Measurements from ENCODE around the gene SARDH.

SARDH gene

DNA sequence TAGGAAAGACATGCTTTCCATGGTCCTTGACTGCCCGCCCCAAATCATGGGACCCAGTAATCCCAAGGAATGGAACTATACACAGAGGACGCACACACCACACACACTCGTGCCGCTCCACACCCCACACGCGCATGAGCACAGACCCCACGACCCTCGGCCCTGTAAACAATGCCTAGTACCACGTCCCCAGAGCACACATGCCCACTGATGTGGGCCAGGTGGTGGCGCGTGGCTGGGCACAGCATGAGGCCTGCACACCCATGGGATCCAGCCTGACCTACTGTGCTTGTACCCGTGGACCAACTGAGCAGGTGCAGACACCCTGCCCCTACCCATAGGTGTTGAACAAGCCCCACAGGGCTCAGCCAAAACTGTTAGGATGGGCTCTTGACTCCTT, 101.2 kb downstream of the SARDH start:
- Histone ChIP-seq H3K9me3 (ENCODE audit: low read length) (no peaks in the 10 kb centered on the region), H3K4me3 (ENCODE audit: low read depth in 1 of 2, low read length in 2 of 2) (no peak overlapping the region), H3K27ac (ENCODE audit: low read depth, low read length) (no peak overlapping the region), H3K36me3 (ENCODE audit: insufficient read depth, low read length) (no peaks in the 10 kb centered on the region), H3K9ac (ENCODE audit: low read length) (no peak overlapping the region), H3K27me3 (ENCODE audit: control insufficient read depth in 1 of 2, insufficient read depth in 2 of 2, low read length in 2 of 2) (peaks cover 0 to 9% of the 10 kb centered on the region in 2 donors), H3K4me1 (ENCODE audit: insufficient read depth, low read length) (no peaks in the 10 kb centered on the region)

DNA sequence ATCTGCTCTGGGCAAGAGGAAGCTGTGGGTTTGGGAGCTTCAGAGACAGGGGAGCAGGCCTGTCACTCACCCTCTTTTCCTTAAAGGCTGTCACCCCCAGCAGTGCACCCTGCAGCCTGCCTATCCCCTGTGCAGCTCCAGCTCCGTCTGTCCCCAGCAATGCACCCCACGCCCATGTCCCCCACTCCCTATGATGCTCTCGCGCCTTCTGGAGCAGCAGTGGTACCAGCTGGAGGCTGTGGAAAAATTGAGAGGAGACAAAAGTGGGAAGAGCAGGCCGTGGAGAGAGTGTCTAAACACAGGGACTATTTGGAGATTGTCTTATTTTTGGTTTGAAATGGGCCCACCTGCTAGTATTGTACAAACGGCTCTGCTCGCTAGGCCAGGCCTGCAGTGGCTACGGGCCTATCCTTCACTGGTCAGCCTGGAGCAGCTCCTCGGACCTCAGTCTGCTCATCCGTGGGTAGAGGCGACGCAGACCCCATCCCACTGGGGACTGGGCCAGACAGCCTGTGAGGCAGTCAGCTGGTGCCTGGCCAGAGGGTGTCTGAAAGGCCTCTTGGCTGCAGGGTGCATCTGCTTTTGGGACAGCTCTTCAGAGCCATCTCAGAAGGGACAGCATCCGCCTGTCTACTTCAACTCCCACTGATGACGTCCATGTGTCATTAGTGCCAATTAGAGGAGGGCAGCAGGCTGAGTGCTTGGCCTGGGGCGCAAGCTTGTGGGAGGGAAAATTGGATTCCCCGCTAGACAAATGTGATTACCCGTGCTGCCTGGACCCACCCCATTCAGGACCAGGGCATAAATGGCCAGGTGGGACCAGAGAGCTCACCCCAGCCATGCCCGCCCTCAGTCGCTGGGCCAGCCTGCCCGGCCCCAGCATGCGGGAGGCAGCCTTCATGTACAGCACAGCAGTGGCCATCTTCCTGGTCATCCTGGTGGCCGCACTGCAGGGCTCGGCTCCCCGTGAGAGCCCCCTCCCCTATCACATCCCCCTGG, 102.3 kb downstream of the SARDH start, which contains the start of gene DBH:
DBH (plus strand) TSS at position 831 of the 999 bp plus-strand sequence; CDS start at position 840, 9 bp downstream.
- Histone ChIP-seq H3K36me3 (ENCODE audit: insufficient read depth, low read length) (no peaks in the 10 kb centered on the region), H3K27ac (ENCODE audit: low read depth, low read length) (no peak within 1 kb of the TSS), H3K27me3 (ENCODE audit: control insufficient read depth in 1 of 2, insufficient read depth in 2 of 2, low read length in 2 of 2) (peaks cover 0 to 9% of the 10 kb centered on the region in 2 donors), H3K4me1 (ENCODE audit: insufficient read depth, low read length) (no peaks in the 10 kb centered on the region), H3K9ac (ENCODE audit: low read length) (no peak within 1 kb of the TSS), H3K9me3 (ENCODE audit: low read length) (no peaks in the 10 kb centered on the region), H3K4me3 (ENCODE audit: low read depth in 1 of 2, low read length in 2 of 2) (no peak within 1 kb of the TSS)

GRCh38 chr9:133635098-133635497, 103.1 kb downstream of the SARDH start:
- Histone ChIP-seq H3K9me3 (ENCODE audit: low read length) (no peaks in the 10 kb centered on the region), H3K4me1 (ENCODE audit: insufficient read depth, low read length) (no peaks in the 10 kb centered on the region)

DNA sequence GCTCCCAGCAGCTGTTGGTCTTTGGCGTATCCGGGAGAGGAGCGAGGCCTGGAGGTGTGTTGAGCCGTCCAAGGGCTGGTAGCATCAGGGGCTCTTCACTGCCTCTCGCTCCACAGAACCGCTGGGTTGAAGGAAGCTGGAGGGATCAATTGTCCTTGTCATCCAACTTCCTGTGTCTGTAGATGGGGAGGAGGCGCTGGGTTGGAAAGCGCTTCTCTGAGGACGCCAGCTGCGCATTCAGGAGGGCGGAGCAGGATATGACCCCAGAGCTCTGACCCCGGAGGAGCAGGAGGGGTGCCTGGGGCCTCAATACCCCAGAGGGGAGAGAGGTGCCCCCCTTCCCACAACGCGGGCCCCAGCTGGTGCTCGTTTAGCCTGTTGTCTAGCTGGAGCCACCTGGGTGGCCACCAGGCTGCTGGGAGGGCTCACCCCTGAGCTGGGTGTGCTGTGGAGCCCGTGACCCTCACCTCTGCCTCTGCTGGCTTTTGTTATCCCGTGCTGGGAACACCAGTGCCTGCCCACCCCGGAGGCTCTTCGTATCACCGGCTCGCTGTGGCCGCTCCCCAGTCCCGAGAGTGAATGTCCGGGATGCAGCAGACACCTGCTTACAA, 104.0 kb downstream of the SARDH start:
- H3K9me3 ChIP-seq (ENCODE audit: low read length): no peaks in the 10 kb centered on the region
- H3K36me3 ChIP-seq (ENCODE audit: insufficient read depth, low read length): no peaks in the 10 kb centered on the region

More at GRCh38 chr9:133635098-133635497, 103.1 kb downstream of the SARDH start:
- Histone ChIP-seq H3K9ac (ENCODE audit: low read length) (no peak overlapping the region), H3K36me3 (ENCODE audit: insufficient read depth, low read length) (no peaks in the 10 kb centered on the region), H3K27ac (ENCODE audit: low read depth, low read length) (no peak overlapping the region), H3K27me3 (ENCODE audit: control insufficient read depth in 1 of 2, insufficient read depth in 2 of 2, low read length in 2 of 2) (peaks cover 0 to 9% of the 10 kb centered on the region in 2 donors), H3K4me3 (ENCODE audit: low read depth in 1 of 2, low read length in 2 of 2) (no peak overlapping the region)

DNA sequence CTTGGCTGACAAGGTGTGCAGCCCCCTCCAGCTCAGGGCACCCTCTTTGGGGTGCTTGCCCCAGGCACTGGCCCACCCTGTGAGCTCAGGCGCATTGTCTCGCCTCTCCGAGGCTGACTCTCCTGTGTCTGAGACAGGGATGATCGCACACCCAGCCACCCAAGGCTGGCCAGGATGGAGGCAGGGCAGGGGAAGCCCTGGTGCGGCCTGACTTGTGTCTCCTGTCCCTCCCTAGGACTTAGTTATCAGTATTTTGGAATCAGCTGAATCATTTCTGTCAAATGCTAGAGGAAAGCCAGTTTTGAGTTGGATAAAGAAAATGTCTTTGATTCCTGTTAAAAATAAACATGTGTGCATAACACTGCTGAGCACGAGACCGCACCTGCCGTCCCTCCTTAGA, 104.5 kb downstream of the SARDH start:
- no peak overlapping the region for H3K27ac ChIP-seq (ENCODE audit: low read depth, low read length)
- no peaks in the 10 kb centered on the region for H3K4me1 ChIP-seq (ENCODE audit: insufficient read depth, low read length)
- no peaks in the 10 kb centered on the region for H3K9me3 ChIP-seq (ENCODE audit: low read length)
- no peak overlapping the region for H3K4me3 ChIP-seq (ENCODE audit: low read depth in 1 of 2, low read length in 2 of 2)
- no peaks in the 10 kb centered on the region for H3K36me3 ChIP-seq (ENCODE audit: insufficient read depth, low read length)
- no peak overlapping the region for H3K9ac ChIP-seq (ENCODE audit: low read length)
- H3K27me3 ChIP-seq (ENCODE audit: control insufficient read depth in 1 of 2, insufficient read depth in 2 of 2, low read length in 2 of 2): peaks cover 0 to 9% of the 10 kb centered on the region in 2 donors

More for the DNA sequence above, 104.0 kb downstream of the SARDH start:
- no peak overlapping the region for H3K27ac ChIP-seq (ENCODE audit: low read depth, low read length)
- H3K4me1 ChIP-seq (ENCODE audit: insufficient read depth, low read length): no peaks in the 10 kb centered on the region
- H3K9ac ChIP-seq (ENCODE audit: low read length): no peak overlapping the region
- H3K27me3 ChIP-seq (ENCODE audit: control insufficient read depth in 1 of 2, insufficient read depth in 2 of 2, low read length in 2 of 2): peaks cover 0 to 9% of the 10 kb centered on the region in 2 donors
- H3K4me3 ChIP-seq (ENCODE audit: low read depth in 1 of 2, low read length in 2 of 2): no peak overlapping the region

DNA sequence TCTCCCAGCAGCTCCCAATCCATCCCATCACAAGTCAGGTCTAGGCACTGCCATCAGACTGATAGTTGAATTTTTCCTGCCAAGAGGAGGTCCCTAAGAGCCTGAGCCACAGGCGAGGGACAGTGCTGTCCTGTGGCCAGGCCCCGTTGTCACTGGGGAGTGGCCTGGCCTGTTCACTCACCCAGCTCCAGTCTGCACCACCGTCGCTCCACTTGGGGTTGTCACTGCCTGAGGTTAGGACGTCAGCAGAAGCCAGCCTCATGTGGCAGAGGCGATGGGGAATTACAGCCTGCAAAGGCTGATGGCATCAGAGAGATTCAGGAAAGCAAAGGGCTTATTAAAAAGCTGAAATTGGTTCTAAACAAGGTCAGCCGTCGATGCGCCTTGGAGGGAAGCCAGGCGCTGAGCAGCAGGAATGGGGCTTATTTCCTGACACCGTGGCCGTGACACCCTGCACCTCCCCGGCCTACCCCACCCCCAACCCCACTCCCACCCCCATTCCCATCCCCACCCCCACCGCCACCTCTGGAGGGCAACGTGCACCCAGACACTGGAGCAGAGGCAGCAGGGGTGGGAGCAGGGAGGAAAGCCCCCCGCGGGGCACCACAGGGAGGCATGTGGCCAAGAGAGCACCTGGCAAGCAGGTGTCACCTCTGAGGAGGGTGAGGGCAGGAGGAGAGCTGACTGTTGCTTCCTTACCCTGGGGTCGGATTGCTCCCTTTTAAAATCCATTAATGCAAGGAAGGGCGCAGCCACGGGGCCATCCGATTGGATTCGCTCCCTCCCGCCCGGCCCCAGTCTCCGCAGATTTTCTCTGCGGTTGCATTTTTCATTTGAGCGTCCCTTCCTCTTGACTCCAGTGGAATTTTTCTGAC, 105.1 kb downstream of the SARDH start:
- Histone ChIP-seq H3K36me3 (ENCODE audit: insufficient read depth, low read length) (no peaks in the 10 kb centered on the region), H3K9ac (ENCODE audit: low read length) (no peak overlapping the region), H3K4me3 (ENCODE audit: low read depth in 1 of 2, low read length in 2 of 2) (no peak overlapping the region), H3K4me1 (ENCODE audit: insufficient read depth, low read length) (no peaks in the 10 kb centered on the region), H3K27me3 (ENCODE audit: control insufficient read depth in 1 of 2, insufficient read depth in 2 of 2, low read length in 2 of 2) (peaks cover 0 to 9% of the 10 kb centered on the region in 2 donors), H3K27ac (ENCODE audit: low read depth, low read length) (no peak overlapping the region), H3K9me3 (ENCODE audit: low read length) (no peaks in the 10 kb centered on the region)

DNA sequence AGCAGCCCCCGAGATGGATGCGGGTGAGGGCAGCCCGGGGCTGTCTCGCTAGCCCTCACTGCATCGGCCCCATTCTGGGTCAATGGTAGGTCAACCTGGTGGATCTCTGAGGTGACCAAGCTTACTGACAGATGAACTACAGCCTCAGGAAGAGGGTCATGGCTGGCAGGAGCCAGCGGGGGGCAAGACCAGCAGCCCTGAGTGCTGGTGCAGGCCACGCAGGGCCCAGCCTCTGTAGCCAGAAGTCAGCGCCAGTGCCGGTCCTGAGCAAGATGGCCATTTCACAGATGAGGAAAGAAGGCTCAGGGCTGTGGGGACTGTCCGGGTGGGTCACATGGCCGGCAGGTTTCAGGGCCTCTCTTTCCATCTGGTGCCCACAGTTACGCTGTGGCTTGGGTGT, 107.0 kb downstream of the SARDH start:
- Histone ChIP-seq H3K9ac (ENCODE audit: low read length) (no peak overlapping the region), H3K4me3 (ENCODE audit: low read depth in 1 of 2, low read length in 2 of 2) (no peak overlapping the region), H3K27me3 (ENCODE audit: control insufficient read depth in 1 of 2, insufficient read depth in 2 of 2, low read length in 2 of 2) (peaks cover 0 to 9% of the 10 kb centered on the region in 2 donors), H3K9me3 (ENCODE audit: low read length) (no peaks in the 10 kb centered on the region), H3K36me3 (ENCODE audit: insufficient read depth, low read length) (no peaks in the 10 kb centered on the region), H3K27ac (ENCODE audit: low read depth, low read length) (no peak overlapping the region), H3K4me1 (ENCODE audit: insufficient read depth, low read length) (no peaks in the 10 kb centered on the region)

DNA sequence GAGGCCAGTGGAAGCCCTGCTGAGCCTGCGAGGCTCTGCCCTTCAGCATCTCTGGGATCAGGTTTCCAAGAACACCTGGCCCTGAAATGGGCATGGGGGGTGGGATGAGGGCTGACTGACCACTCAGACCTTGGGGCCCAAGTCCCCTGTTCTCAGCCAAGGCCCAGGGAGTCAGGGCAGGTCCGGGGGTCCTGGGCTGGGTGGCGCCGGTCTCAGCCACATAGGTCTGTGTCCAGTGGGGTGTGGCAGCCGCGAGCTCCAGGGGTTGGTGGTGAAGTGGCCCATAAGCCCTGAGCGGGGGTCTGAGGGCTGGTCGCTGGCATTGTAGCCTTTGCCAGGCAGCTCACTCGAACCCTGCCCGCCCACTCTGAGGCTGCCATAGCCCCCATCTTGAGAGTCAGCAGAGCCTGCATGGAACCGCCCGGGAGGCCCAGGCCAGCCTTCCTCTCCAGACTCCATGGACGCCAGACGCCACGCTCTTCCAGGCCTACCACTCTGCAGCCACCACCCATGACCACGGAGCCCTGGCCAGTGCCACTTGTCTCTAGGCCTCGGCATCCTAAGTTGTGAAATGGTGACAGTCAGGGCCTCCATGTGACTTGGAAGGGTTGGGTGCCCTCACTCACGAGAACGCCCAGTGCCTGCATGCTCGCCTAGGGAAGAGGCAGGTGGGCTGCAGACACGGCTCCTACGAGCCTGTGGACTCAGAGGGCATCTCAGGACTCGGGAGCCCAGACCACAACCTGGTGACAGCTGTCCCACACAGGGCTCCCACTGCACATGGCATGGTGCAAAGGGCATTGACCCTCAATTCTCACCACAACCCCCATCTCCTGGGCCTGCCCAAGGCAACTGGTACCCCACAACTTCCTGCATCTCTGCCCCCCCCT, 108.7 kb downstream of the SARDH start:
- Histone ChIP-seq H3K27me3 (ENCODE audit: control insufficient read depth in 1 of 2, insufficient read depth in 2 of 2, low read length in 2 of 2) (peaks cover 0 to 5% of the 10 kb centered on the region in 2 donors), H3K27ac (ENCODE audit: low read depth, low read length) (no peak overlapping the region), H3K9ac (ENCODE audit: low read length) (no peak overlapping the region), H3K4me3 (ENCODE audit: low read depth in 1 of 2, low read length in 2 of 2) (no peak overlapping the region), H3K4me1 (ENCODE audit: insufficient read depth, low read length) (no peaks in the 10 kb centered on the region), H3K9me3 (ENCODE audit: low read length) (no peaks in the 10 kb centered on the region), H3K36me3 (ENCODE audit: insufficient read depth, low read length) (no peaks in the 10 kb centered on the region)

DNA sequence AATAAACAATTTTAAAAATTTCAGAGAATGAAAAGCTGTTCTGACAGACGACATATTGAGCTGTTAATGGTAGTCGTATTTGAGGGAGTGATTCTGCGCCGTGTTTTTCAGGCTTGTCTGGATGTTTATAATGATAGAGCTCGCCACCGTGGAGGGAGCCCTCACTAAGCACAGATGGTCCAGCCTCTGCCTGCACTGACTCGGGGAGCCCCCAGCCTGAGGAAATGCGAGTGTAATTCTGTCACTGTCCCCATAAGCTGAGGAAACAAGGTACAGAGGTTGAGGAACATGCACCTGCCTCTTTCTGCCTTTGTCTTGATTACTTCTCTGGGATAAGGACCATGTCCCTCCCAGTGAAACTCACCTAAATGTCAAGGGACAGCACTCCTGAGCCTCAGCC, 109.4 kb downstream of the SARDH start:
- H3K27me3 ChIP-seq (ENCODE audit: control insufficient read depth in 1 of 2, insufficient read depth in 2 of 2, low read length in 2 of 2): no peaks in the 10 kb centered on the region
- no peaks in the 10 kb centered on the region for H3K4me1 ChIP-seq (ENCODE audit: insufficient read depth, low read length)
- H3K4me3 ChIP-seq (ENCODE audit: low read depth in 1 of 2, low read length in 2 of 2): no peak overlapping the region
- H3K27ac ChIP-seq (ENCODE audit: low read depth, low read length): no peak overlapping the region
- no peaks in the 10 kb centered on the region for H3K36me3 ChIP-seq (ENCODE audit: insufficient read depth, low read length)
- H3K9me3 ChIP-seq (ENCODE audit: low read length): no peaks in the 10 kb centered on the region
- H3K9ac ChIP-seq (ENCODE audit: low read length): no peak overlapping the region

DNA sequence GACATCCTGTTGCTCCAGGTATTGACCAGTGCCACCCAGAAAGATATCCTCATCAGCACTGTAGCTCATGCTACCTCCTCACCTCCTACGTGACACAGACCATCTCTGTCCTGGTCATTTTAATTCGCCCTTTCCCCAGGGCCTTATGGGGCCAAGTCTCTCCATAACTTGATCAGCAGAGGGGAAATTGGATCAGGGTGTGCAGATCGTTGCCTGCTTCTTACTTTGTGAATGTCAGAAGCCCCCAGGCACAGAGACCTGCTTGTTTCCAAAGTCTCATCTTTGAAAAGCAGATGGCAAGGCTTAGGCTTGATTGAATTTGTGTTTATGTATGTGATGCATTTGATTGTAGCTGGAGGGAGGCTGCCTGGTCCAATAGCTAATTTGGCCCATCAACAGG, 110.8 kb downstream of the SARDH start:
- Histone ChIP-seq H3K27ac (ENCODE audit: low read depth, low read length) (no peak overlapping the region), H3K4me3 (ENCODE audit: low read depth in 1 of 2, low read length in 2 of 2) (no peak overlapping the region), H3K9ac (ENCODE audit: low read length) (no peak overlapping the region), H3K27me3 (ENCODE audit: control insufficient read depth in 1 of 2, insufficient read depth in 2 of 2, low read length in 2 of 2) (no peaks in the 10 kb centered on the region), H3K36me3 (ENCODE audit: insufficient read depth, low read length) (no peaks in the 10 kb centered on the region), H3K4me1 (ENCODE audit: insufficient read depth, low read length) (no peaks in the 10 kb centered on the region), H3K9me3 (ENCODE audit: low read length) (no peaks in the 10 kb centered on the region)
